ENCODE data around the gene TSPOAP1. TPM values are rescaled to one million over a fixed set of nuclear protein-coding genes. Genes with fewer than 3 reads are reported as not detected.

The TSPOAP1 gene
- total RNA-seq, 2 experiments from 2014 or later = 70.6 to 77.7 TPM

DNA sequence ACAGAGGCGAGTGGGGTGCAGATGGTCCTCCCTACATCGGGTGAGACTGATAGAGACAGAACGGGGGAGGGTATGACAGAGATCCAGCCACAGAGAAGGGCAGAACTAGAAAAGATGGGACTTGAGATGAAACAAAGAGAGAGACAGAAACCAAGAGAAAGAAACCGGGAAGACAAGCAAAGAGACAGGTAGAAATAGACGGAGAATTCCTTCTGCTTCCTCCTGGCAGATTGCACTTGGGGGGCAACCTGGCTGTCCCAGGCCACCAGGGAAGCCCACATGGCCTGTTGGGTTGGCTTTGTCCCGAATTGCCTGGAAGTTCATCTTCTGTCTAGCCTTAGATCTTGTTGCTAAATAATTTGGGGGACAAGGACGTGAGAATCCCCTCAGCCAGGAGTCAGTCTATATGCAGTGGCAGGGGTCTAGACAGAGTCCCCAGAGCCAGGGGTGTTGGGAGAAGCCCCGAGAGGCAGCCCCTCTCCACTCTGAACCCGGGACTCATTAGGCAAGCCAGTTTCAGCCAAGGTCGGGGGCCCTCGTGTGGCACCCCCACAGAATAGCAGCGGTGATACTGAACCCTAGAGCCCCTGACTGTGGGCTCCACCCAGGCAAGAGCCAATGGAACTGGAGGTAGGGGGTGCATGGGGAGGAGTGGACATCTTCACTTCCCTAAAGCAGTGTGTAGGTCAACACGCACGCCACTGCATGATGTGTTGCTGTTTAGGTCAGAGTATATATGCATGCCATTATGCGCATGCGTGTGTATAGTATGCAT lies 627 bp upstream of the TSPOAP1 start:
- ATAC-seq (ENCODE audit: low read depth) (peak; percentile 11), DNase-seq (peak; percentile 80)
- Mint-ChIP-seq H3K27ac (peak overlapping the region; percentile 97), H3K4me3 (peak overlapping the region; percentile 93), H3K9me3 (no peaks in the 10 kb centered on the region), H3K4me1 (peaks cover 49% of the 10 kb centered on the region), H3K36me3 (peaks cover 57% of the 10 kb centered on the region), H3K27me3 (no peaks in the 10 kb centered on the region)
- POLR2A ChIA-PET = interaction anchor here (1.1 to 25.9 kb wide), 6 partner anchors 10 to 90 kb away, joined by 3 to 2283 read pairs (median 46); partner anchors contain the start of genes RNF43 and SUPT4H1

DNA sequence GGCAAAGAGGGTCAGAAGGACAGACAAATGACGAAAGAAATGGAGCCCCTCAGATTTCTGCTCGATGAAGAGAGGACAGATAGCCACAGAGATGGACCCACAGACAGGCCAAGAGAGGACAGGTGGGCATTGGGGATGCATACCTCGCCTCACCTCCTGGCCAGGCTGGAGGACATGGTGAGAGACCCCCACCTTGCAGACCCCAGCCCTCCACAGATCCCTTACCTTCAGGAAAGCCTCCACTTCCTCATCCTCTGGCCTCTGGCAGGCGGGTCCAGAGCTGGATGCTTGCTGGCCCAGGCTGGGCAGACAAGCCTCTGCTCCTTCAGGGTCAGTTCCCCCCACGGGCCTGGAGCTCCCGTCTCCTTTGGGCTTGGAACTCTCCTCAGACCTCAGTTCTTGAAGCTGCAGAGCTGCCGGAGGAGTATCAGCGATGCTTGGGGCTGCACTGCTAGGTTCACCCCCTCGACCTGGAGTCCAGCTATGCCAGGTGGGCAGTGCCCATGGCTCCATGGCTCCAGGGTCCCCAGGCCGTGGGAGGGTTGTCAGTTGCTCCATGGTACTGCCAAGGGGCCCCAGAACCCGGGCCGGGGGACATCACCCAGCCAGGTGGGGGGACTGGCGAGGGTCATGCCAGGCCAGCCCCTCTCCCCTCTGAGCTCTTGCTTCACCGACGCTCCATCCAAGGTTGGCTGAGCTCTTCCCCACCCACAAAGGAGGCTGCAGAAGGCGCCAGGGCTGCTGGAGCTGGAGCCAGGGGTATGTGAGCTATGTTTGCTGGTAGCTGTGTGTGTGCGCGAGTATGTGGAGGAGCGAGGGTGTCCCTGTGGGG lies 1.0 kb downstream of the TSPOAP1 start:
- Mint-ChIP-seq H3K27me3 (no peaks in the 10 kb centered on the region), H3K4me3 (peak overlapping the region; percentile 93), H3K4me1 (peaks cover 49% of the 10 kb centered on the region), H3K9me3 (no peaks in the 10 kb centered on the region), H3K27ac (peak overlapping the region; percentile 97), H3K36me3 (peaks cover 59% of the 10 kb centered on the region)
- POLR2A ChIA-PET = interaction anchor here (0.6 to 25.9 kb wide), 20 partner anchors 10 to 320 kb away, joined by 3 to 2283 read pairs (median 4); partner anchors contain the start of genes MKS1, RNF43 and SUPT4H1
- no peak for ATAC-seq (ENCODE audit: low read depth)
- DNase-seq = peak; percentile 78

DNA sequence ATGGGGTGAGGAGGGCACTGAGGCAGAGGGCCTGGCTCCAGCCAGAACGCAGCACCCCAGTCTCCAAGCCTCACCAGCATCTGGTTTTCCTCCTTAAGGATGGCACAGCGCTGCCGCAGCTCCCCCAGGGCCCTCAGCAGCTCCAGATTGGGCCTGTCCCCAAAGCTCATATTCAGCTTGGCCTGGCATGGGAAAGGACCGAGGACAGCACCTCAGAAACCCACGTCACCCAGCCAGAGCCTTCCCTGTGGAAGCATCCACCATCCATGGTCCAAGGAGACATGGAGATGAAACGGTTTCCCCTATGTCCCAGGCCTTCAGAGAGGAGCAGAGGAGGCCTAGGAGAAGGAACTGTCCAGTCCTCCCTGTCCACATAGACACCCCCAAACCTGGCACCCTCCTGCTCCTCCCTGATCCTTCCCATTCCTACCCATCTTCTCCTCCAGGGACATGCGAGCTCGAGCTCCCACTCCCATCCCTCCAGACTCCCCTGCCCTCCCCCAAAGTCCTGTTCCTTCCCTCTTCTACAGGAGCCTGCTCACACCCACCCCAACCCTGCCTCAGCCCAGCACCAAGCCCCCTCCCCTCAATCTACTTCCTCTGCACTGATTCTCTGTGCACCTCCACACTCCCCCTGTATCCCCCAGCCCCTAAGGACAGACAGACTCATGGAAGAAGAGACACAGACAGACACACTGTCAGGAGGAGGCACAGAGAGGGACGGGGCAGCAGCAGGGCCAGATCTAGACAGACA lies 1.8 kb downstream of the TSPOAP1 start:
- POLR2A ChIA-PET = interaction anchor here (0.8 to 25.9 kb wide), 17 partner anchors 9 to 319 kb away, joined by 3 to 2283 read pairs (median 4); partner anchors contain the start of genes MKS1, RNF43 and SUPT4H1
- Mint-ChIP-seq H3K4me1 (peaks cover 45% of the 10 kb centered on the region), H3K27me3 (peaks cover 1% of the 10 kb centered on the region), H3K4me3 (peak overlapping the region; percentile 56), H3K27ac (peak overlapping the region; percentile 97), H3K36me3 (peaks cover 56% of the 10 kb centered on the region), H3K9me3 (no peaks in the 10 kb centered on the region)
- ATAC-seq (ENCODE audit: low read depth) (no peak), DNase-seq (peak; percentile 58)

DNA sequence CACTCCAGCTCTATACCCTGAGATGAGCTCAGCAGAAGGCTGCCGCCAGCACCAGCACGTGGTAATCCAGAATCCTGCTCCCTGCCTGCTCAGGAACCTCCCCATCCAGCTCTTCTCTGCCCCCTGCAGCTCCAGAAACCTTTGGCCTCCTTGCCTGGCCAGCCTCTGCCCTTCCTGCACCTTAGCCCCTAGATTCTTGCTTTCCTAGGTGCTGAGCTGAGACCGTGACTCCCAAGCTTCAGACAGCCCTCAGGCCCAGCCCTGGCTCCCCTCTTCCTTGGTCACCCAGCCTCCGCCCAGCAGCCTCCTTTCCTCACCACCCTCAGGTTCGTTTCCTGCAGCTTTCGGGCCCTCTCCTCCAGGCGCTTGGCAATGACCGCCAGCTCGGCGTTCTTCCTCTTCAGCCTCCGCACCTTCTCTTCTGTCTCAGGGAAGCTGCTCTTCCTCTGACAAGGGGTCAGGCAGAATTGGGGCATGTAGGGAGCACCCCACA lies 2.6 kb downstream of the TSPOAP1 start:
- Mint-ChIP-seq H3K9me3 (no peaks in the 10 kb centered on the region), H3K27ac (peak overlapping the region; percentile 68), H3K36me3 (peaks cover 52% of the 10 kb centered on the region), H3K4me3 (peak overlapping the region; percentile 56), H3K4me1 (peaks cover 42% of the 10 kb centered on the region), H3K27me3 (peaks cover 1% of the 10 kb centered on the region)
- POLR2A ChIA-PET = interaction anchor here (0.8 to 25.9 kb wide), 9 partner anchors 8 to 305 kb away, joined by 3 to 2283 read pairs (median 8); partner anchors contain the start of genes RNF43 and SUPT4H1
- DNase-seq = peak; percentile 64
- no peak for ATAC-seq (ENCODE audit: low read depth)

DNA sequence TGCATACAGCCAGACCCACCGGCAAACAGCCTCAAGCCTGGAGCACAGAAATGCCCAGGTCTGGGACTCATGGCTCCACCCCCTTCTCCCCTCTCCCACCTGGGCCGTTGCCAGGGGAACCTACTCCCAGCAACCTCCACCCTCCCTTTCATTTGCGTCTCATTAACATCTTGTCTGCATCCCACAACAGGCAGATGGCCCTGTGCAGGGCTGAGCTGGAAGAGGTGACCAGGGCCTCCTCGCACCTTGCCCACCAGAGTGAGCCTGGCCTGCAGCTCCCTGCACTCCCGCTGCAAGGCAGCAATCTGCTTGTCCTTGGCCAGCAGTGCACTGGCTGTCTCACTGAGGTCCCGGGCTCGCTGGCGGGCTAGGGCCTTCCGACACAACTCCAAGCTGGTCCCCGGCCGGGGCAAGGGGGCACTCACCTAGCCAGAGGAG lies 3.3 kb downstream of the TSPOAP1 start:
- peak overlapping the region; percentile 11 for H3K4me3 Mint-ChIP-seq
- no peak for ATAC-seq (ENCODE audit: low read depth)
- H3K27me3 Mint-ChIP-seq = peaks cover 1% of the 10 kb centered on the region
- no peaks in the 10 kb centered on the region for H3K9me3 Mint-ChIP-seq
- H3K27ac Mint-ChIP-seq = peak overlapping the region; percentile 38
- H3K4me1 Mint-ChIP-seq = peaks cover 38% of the 10 kb centered on the region
- DNase-seq = no peak
- H3K36me3 Mint-ChIP-seq = peaks cover 48% of the 10 kb centered on the region
- POLR2A ChIA-PET = interaction anchor here (1.0 to 25.9 kb wide), 6 partner anchors 8 to 92 kb away, joined by 4 to 2283 read pairs (median 46); partner anchors contain the start of genes RNF43 and SUPT4H1

DNA sequence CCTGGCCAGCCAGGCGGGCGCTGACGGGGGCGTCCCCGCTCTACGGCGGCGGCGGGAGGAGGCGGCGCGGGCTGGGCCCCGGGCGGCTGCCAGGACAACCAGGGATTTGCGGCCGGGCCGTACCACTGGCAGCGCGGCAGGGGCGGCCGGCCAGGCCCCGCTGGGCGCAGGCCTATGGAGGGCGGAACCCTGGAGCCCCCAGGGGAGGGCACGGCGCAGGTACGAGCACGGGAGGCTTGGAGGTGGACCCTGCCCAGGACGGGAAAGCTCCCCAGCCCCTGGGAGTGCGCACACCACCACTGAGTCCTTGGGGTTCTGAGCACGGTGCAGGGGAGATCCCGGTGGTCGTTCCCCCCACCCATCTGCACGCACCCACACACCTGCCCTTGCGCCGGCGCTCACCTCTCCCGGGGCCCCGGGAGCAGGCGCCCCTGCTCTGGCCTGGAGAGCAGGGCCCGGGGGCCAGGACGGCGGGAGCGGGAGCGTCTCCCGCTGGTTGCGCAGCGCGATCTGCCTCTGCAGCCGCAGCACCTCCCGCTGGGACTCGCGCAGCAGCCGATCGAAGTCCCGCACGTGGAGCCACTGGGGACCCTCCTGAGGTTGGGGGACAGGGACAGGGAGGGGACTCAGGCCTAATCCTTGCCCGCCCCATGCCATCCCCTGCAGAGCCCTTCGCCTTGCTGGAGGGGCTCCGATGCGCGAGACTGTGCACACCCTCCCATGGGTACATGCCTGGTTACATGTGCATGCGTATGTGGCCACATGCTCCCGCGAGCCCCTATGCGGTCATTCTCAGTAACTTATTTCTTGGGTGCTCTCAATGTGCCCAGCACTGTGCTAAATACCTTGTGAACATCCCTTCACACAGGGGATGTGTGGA lies 3.9 kb downstream of the TSPOAP1 start:
- peaks cover 34% of the 10 kb centered on the region for H3K4me1 Mint-ChIP-seq
- no peaks in the 10 kb centered on the region for H3K9me3 Mint-ChIP-seq
- peaks cover 1% of the 10 kb centered on the region for H3K27me3 Mint-ChIP-seq
- DNase-seq = no peak
- no peak for ATAC-seq (ENCODE audit: low read depth)
- H3K4me3 Mint-ChIP-seq = no peak overlapping the region
- POLR2A ChIA-PET = interaction anchor here (1.0 to 25.9 kb wide), 4 partner anchors 7 to 29 kb away, joined by 4 to 2283 read pairs (median 140); partner anchors contain the start of gene SUPT4H1
- H3K27ac Mint-ChIP-seq = no peak overlapping the region
- peaks cover 43% of the 10 kb centered on the region for H3K36me3 Mint-ChIP-seq

DNA sequence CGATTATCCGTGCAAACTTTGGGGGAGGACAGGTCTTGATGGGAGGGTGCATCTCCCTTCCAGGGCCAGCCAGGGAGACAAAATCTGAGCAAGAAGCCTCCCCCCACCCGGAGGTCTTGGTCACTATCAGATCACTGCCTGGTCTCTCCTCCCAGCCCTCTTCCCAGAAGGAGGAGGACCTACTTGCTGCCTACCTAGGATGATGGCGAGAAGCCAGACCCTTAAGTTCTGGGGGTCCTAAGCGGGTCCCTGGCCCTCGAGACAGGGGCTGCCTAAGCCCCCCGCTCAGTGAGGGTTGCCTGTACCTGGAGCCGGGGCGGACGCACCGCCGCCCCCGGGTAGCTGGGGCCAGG lies 4.6 kb downstream of the TSPOAP1 start:
- Mint-ChIP-seq H3K4me3 (no peak overlapping the region), H3K36me3 (peaks cover 37% of the 10 kb centered on the region), H3K9me3 (no peaks in the 10 kb centered on the region), H3K27me3 (peaks cover 1% of the 10 kb centered on the region), H3K27ac (no peak overlapping the region), H3K4me1 (peaks cover 28% of the 10 kb centered on the region)
- POLR2A ChIA-PET = interaction anchor here (7.6 to 25.9 kb wide), 2 partner anchors 15 to 30 kb away, joined by 198 to 2283 read pairs; partner anchors contain the start of gene SUPT4H1
- ATAC-seq (ENCODE audit: low read depth) = no peak
- DNase-seq = no peak

DNA sequence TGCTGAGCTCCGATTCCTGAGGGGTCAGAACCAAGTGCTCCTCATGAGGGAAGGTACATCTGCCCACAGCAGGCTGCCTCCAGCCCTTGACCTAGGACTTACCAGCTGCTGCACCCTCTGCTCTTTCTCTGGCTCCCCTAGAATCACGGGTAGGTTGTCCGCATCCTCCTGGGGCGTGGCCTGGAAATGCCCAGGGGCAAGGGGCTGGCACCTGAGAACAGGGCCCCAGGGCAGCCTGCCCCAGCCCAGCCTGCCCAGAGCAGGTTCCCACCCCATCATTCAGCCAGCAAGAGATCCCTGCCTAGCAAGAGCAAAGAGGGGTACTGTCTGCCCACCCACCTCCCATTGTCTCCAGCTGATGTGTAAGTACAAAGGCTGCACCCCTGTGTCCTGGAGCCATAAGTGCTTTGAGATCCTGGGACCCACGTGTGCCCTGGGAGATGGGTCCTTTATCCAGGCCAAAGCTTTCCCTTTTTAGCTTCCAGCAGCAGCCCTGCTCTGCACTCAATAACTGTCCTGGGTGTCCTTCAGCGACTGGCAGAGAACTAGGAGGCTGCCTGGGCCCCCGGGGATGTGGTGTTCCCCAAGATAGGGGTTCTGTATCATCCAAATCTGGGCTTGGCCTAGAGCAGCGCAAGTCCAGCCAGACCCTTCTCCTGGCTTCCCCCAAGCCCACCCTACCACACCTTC lies 5.1 kb downstream of the TSPOAP1 start:
- peaks cover 1% of the 10 kb centered on the region for H3K27me3 Mint-ChIP-seq
- peaks cover 33% of the 10 kb centered on the region for H3K36me3 Mint-ChIP-seq
- no peak for DNase-seq
- H3K4me3 Mint-ChIP-seq = no peak overlapping the region
- no peaks in the 10 kb centered on the region for H3K9me3 Mint-ChIP-seq
- POLR2A ChIA-PET = interaction anchor here (7.6 to 25.9 kb wide), 2 partner anchors 16 to 30 kb away, joined by 198 to 2283 read pairs; partner anchors contain the start of gene SUPT4H1
- ATAC-seq (ENCODE audit: low read depth) = no peak
- peaks cover 25% of the 10 kb centered on the region for H3K4me1 Mint-ChIP-seq
- no peak overlapping the region for H3K27ac Mint-ChIP-seq

DNA sequence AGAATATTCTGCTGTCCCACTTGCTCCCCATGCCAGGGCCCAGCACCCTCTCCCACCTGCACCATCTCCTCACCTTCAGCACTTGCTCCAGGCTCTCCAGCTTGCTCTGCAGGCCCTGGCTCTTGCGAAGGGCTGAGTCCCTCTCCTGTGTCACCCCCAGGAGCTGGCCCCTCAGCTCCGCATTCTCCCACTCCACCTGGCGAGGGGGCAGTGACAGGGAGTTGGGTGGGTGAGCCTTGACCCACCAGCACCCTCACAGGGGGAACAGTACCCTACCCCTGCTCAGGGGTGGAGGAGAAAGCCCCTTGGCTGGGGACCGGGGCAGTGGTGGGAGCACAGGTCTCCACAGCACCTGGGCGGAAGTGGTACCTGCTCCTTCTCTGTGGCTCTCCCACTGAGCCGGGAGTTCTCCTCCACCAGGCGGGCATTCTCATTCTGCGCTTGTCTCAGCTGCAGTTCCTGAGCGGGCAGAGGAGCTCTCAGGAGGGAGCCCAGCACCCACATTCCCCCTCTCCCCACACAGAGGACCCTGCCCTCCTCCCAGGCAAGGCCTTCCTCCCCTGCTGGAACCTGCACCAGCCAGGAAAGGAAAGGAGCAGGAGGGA lies 5.9 kb downstream of the TSPOAP1 start:
- H3K27me3 Mint-ChIP-seq = peaks cover 1% of the 10 kb centered on the region
- H3K9me3 Mint-ChIP-seq = no peaks in the 10 kb centered on the region
- POLR2A ChIA-PET = interaction anchor here (0.9 to 25.9 kb wide), 4 partner anchors 13 to 31 kb away, joined by 3 to 2283 read pairs (median 102); partner anchors contain the start of gene SUPT4H1
- H3K36me3 Mint-ChIP-seq = peaks cover 28% of the 10 kb centered on the region
- peaks cover 23% of the 10 kb centered on the region for H3K4me1 Mint-ChIP-seq
- no peak for DNase-seq
- H3K27ac Mint-ChIP-seq = no peak overlapping the region
- H3K4me3 Mint-ChIP-seq = no peak overlapping the region
- ATAC-seq (ENCODE audit: low read depth) = no peak

DNA sequence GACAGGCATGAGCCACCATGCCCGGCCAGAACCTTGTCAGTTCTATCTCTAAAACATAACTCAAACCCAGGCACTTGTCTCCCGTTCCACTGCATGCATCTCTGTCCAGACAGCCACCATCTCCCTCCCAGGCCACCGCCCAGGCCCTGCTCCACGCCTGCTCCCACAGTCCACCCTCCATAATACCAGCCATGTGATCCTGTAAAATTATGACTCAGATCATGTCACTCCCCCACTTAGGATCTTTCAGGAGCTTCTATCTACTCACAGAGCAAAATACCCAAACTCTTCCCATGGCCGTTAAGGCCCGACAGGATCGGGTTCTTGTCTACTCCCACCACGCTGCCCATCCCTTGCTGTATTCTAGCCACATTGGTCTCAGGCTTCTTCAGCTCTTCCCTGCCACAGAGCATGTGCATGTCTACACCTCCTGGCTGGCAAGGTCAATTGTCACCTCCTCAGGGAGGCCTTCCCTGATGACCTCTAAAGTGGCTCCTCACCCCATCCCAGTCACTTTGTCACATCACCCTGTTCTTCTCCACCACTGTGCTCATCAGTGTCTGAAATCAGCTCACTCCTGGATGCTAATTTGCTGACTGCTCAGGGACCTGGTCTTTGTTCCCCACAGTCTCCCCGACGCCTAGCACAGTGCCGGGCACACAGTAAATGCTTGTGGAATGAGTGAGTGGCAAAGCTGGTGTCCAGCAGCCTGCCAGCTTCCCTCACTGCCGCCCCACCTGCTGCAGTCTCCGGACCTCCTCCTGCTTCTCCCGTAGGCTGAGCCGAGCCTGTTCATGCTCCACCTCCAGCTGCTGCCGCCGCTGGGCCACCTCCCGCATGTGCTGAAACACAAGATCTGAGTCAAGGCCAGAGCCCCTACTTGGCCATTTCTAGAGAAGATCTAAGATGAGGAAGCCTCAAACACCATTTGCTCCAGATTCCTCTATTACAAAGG lies 6.7 kb downstream of the TSPOAP1 start:
- H3K27ac Mint-ChIP-seq = peak overlapping the region; percentile 22
- no peak overlapping the region for H3K4me3 Mint-ChIP-seq
- DNase-seq (peak; percentile 33), ATAC-seq (ENCODE audit: low read depth) (no peak)
- POLR2A ChIA-PET = interaction anchor here (0.9 to 25.9 kb wide), 4 partner anchors 13 to 32 kb away, joined by 3 to 2283 read pairs (median 102); partner anchors contain the start of gene SUPT4H1
- H3K4me1 Mint-ChIP-seq = peaks cover 23% of the 10 kb centered on the region
- H3K9me3 Mint-ChIP-seq = no peaks in the 10 kb centered on the region
- peaks cover 29% of the 10 kb centered on the region for H3K36me3 Mint-ChIP-seq
- peaks cover 1% of the 10 kb centered on the region for H3K27me3 Mint-ChIP-seq
